GM19035 (cell line): ENCODE results near the gene FYB1.
"Not testable (repeated sequence)": the region's sequence is repeated elsewhere in the genome, so short reads cannot be mapped to it uniquely, and the experiment has no call there.

ENCODE experiments used
- ATAC-seq: cut with Tn5 transposase; IDR thresholded peaks from one replicate; pipeline ENCODE4 v1.9.1; 2021; ENCODE audit not compliant: unreplicated experiment

Gene FYB1

GRCh38 chr5:39219437-39219836, at the start of gene FYB1:
FYB1 (minus strand) TSS chr5:39219563; CDS start chr5:39202960, 16,603 bp downstream.
- no peak for ATAC-seq

- ATAC-seq: no peak
Measured at GRCh38 chr5:39267186-39267585, 47.8 kb upstream of the FYB1 start.

GRCh38 chr5:39266442-39266841, 47.1 kb upstream of the FYB1 start:
- no peak for ATAC-seq

- ATAC-seq: no peak
Measured at GRCh38 chr5:39264528-39264927, 45.2 kb upstream of the FYB1 start.

DNA sequence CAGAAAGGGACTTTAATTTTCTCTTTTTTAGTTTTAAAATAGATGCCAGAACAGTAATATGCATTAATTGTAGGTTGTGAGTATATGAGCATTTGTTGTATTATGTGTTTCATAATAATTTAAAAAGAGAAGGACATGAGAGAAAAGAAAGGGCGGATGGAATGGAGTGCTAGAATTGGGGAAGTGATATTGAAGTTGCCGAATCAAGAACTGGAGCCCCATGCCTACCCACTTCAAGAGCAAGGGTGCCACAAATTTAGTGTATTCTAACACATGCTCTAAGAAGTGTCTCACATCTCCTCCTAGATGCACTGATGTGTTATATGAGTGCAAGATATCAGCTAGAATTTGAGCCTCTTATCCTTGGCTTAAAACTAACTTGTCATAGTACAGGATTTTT, 43.6 kb upstream of the FYB1 start:
- ATAC-seq: no peak

DNA sequence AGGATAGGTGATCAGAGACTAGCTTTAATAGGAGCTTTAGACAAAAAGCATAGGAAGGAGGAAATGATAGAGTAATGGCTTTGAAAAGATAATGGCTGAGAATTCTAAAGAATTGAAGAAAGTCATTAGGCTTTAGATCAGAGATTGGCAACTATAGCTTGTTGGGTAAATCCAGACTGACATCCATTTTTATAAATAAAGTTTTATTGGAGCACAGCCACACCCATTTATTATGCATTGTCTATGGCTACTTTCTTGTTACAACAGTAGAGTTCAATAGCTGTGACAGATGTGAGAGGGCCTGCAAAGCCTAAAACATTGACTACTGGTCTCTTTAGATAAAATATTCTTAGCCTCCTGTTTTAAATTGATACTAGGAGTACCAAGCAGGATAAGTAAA, 40.7 kb upstream of the FYB1 start:
- ATAC-seq: no peak

DNA sequence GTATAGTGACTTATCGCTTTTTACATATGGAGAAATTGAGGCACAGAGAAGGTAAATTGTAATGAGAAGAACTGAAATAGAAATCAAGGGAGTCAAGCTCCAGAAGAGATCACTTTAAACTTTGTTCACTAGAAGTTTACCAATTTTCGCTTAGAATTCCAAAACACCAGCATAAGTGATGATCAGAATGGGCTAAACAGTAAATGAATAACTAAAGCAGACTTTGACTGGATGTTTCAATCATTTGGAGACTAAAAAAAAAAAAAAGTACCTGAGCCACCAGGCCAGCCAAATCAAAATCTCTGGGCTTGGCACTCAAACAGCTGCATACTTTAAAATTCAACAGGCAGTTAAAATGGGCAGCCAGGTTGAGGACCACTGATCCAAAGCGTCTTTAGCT, 38.2 kb upstream of the FYB1 start:
- no peak for ATAC-seq

GRCh38 chr5:39256477-39257235, 37.3 kb upstream of the FYB1 start:
- ATAC-seq: no peak

DNA sequence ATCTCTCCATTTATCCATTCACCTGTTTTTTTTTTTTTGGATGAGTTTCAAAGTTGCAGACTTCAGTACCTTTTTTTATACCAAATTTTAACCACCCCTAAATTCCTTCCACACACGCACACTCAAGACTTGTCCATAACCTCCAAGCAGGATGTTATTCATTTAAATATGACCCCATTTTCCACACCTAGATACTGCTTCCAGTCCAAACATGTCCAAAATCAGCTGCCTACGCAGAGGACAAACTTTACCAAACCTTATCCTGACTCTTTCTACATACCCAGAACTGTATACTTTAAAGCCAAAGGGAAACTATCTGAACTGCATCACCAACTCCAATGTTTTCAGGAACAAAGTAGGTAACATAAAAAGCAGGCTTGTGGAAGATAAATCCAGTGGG, 36.0 kb upstream of the FYB1 start:
- ATAC-seq: no peak

GRCh38 chr5:39254671-39255070, 35.3 kb upstream of the FYB1 start:
- ATAC-seq: no peak

DNA sequence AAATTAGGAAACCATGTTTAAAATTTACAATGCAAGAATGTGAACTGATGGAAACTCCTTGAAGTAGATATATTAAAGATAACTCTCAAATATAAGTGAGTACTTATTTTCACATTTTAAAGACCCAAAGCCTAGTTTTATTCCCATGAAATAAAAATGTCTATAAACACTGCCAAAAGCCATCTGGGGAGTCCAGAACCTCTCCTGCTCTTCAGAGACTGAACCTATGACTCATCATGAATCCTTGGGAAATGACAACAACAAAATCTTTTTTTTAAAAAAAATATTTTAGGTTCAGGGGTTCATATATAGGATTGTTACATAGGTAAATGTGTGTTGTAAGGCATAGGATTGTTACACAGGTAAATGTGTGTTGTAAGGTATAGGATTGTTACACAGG, 33.8 kb upstream of the FYB1 start:
- ATAC-seq: no peak

DNA sequence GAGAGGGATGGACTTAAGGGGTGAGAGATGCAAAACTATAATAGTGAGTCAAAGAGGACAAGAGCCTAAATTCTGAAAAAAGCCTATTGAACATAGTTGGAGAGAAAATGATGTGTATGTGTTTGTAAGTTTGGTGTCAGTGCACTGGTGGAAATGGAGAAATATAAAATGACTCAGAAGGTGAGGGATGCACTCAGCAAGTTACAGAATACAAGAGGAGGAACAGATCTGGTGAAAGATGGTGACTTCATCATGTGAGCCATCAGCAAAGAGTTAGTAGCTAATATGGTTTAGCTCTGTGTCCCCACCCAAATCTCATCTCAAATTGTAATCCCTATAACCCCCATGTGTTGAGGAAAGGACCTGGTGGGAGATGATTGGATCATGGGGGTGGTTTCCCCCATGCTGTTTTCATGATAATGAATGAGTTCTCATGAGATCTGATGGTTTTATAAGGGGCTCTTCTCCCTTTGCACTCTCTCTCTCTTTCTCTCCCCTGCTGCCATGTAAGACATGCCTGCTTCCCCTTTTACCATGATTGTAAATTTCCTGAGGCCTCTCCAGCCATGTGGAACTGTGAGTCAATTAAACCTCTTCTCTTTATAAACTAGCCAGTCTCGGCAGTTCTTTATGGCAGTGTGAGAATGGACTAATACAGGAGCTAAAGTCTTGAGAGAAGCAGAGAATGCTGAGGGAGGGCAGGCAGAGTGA, 30.4 kb upstream of the FYB1 start:
- ATAC-seq: no peak

GRCh38 chr5:39249069-39249468, 29.7 kb upstream of the FYB1 start:
- ATAC-seq: no peak

- no peak for ATAC-seq
Measured at GRCh38 chr5:39240750-39241149, 21.4 kb upstream of the FYB1 start.

DNA sequence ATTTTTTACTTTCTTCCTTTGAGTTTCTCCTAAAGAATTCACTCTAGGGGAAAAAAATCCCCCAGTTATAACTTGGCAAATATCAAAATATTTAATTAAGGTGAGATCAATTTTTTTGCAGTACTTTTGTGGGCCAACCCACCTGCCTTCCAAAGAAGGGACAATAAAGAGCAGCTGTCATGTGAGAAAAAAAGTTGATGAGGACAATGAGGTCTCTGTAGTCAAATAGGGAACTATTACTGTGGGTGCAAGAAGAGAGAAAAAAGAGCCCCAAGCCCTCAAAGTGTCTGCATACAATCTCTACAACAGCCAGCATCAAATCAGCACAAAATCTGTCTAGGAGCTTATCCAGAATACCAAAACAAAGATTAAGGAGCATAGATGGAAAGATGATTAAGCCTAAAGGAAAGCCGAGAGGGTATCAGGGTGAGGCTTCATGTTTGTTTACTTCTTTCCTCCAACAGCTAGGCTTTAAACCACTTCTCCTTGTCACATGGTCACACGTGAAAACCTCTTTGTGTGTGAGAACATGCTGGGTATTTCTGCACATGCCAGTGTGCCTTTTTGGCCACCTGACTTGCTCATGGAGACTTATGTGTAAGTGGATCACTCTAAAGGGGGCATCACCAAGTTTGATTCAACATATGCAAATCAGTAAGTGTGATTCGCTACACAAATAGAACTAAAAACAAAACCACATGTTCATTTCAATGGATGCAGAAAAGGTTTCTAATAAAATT, 19.2 kb upstream of the FYB1 start:
- ATAC-seq: no peak

DNA sequence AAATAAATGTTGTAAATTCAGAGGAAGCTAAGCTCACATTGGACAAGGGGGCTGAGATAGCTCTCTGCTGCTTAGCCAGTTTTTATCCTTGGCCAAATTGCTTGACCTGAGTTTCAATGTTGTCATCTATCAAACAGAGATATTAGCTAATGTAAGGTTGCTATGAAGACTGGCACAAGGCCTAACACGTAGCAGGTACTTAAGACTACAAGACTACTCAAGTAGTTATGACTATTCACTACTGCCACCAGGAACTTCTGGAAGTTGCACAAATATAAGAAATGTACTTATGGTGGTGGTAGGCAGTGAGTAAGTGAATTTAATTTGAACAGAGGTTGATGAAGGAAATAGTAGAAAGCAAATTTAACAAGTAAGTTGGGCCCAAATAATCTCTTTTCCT, 17.4 kb upstream of the FYB1 start:
- no peak for ATAC-seq

DNA sequence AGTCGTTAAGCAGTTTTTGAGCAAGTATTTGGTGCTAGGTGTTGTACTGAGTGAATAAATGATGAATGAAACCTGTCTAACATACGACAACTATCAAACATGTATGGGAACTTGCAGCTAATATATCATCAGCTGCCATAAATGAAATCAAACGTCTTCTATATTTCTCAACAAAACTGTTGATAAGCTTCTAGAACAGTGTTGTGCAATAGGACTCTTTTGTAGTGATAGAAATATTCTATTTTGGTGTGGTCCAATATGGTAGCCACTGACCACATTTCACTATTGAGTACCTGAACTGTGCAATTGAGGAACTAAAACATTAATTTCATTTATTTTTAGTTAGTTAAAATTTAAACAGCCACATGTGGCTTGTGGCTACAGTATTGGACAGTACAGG, 16.3 kb upstream of the FYB1 start:
- no peak for ATAC-seq

GRCh38 chr5:39234494-39234893, 15.1 kb upstream of the FYB1 start:
- ATAC-seq: not testable (repeated sequence)

GRCh38 chr5:39233783-39234182, 14.4 kb upstream of the FYB1 start:
- no peak for ATAC-seq

DNA sequence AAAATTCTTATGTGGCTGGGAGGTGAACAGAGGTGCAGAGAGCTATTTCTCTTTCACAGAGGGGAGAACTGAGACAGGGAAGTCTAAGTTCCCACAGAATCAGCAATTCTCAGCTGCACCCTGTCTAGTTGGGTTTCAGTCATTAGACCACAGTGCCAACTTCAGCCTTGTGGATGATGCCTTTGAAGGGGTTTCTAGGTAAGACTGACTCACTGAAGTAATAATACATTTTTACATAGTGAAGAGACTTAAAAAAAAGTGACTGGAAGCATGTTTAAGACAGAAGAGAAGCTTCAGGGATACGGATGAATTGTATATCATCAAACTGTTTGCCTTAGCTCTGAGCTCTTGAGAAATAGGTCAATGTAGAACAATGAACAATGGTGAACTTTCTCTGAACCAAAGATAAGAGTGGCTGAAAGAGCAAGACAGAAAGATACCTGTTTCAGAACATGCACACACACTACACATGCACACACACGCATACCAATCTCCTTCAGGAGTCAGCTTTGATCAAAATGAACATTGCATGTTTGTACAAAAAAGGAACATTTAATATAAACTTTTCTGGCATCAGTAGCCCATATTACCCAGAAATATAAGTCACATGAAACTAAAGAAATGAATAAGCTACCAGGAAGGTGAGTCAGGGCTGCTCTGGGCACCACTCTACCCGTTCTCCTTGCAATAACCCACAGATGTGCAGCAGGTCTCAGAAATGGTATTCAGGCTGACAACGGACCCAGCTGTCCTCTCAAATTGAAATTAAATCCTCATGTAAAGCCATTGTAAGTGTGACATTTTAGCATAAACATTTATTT, 12.6 kb upstream of the FYB1 start:
- ATAC-seq: no peak

DNA sequence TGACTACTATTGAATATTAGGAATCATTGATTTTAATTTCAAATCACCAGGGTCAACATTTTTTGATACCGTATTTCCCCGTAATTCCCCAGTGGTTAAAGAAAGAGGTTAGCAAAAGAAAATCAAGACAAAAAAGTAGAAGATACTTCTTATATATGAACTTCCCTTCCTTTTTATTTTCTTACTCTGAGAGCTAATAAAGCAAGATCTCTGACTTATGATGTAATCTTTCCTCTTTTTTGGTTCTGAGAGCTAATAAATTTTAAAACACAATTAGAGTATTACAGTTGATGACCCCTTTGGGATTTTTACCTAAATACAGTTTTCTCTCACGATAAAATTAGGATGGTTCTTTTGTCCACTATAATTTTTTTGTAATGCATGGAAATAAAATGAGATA, 9.2 kb upstream of the FYB1 start:
- no peak for ATAC-seq
